Muscle layer of duodenum (tissue), 2 donors: Measurements from ENCODE around the gene EML5.

Source experiments
- H3K27ac ChIP-seq: one replicate; pipeline ENCODE4 v1.7.0; 2013; ENCODE audit warnings: mild to moderate bottlenecking, low read length
- H3K27me3 ChIP-seq: one replicate; pipeline ENCODE4 v1.7.0; 2013; ENCODE audit warnings: low read depth, mild to moderate bottlenecking, control low read depth, low read length
- H3K36me3 ChIP-seq, 2 donors: one replicate each; pipeline ENCODE4 v1.7.0; 2013; ENCODE audit warnings: low read length in 2 of 2, control low read depth in 1 of 2, mild to moderate bottlenecking in 1 of 2; ENCODE audit not compliant: insufficient read depth in 2 of 2, control insufficient read depth in 1 of 2
- H3K4me1 ChIP-seq, 2 donors: one replicate each; pipeline ENCODE4 v1.7.0; 2013; ENCODE audit warnings: low read length in 2 of 2, mild to moderate bottlenecking in 2 of 2, control low read depth in 1 of 2, moderate library complexity in 1 of 2; ENCODE audit not compliant: insufficient read depth in 2 of 2, control insufficient read depth in 1 of 2
- H3K4me3 ChIP-seq, 2 donors: one replicate each; pipeline ENCODE4 v1.7.0; 2013; ENCODE audit warnings: low read length in 2 of 2, low read depth in 1 of 2, mild to moderate bottlenecking in 1 of 2
- H3K9me3 ChIP-seq, 2 donors: one replicate each; pipeline ENCODE4 v1.7.0; 2013; ENCODE audit warnings: low read length in 2 of 2, control low read depth in 1 of 2, mild to moderate bottlenecking in 1 of 2; ENCODE audit not compliant: control insufficient read depth in 1 of 2
- donor health status: healthy.

Gene EML5

GRCh38 chr14:88770736-88771135 lies 22.0 kb downstream of the EML5 start:
- H3K9me3 ChIP-seq: no peaks in the 10 kb centered on the region
- no peaks in the 10 kb centered on the region for H3K36me3 ChIP-seq
- H3K4me3 ChIP-seq: no peak overlapping the region
- H3K27me3 ChIP-seq: no peaks in the 10 kb centered on the region
- no peak overlapping the region for H3K27ac ChIP-seq
- H3K4me1 ChIP-seq: no peaks in the 10 kb centered on the region

DNA sequence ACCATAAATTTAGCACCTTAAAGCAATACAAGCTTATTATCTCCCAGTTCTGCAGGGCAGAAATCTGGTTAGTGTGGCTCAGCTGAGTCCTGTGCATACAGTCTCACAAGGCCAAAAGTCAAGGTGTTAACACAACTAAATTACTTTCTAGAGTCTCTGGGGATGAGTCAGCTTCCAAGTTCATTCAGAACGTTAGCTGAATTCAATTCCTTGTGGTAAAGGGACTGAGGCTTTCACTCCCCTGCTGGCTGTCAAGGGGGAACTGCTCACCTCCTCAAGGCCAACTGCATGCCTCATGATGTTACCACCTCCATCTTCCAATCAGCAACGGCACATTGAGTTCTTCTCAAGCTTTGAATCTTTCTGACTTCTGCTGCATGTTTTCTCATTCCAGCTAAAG lies 27.6 kb downstream of the EML5 start:
- Histone ChIP-seq H3K27ac (no peak overlapping the region), H3K4me1 (no peaks in the 10 kb centered on the region), H3K27me3 (no peaks in the 10 kb centered on the region), H3K4me3 (no peak overlapping the region), H3K9me3 (peaks cover 0 to 2% of the 10 kb centered on the region in 2 donors), H3K36me3 (no peaks in the 10 kb centered on the region)

GRCh38 chr14:88753873-88754272 lies 38.9 kb downstream of the EML5 start:
- H3K4me1 ChIP-seq: no peaks in the 10 kb centered on the region
- no peaks in the 10 kb centered on the region for H3K36me3 ChIP-seq
- no peak overlapping the region for H3K4me3 ChIP-seq
- no peaks in the 10 kb centered on the region for H3K27me3 ChIP-seq
- H3K27ac ChIP-seq: no peak overlapping the region
- no peaks in the 10 kb centered on the region for H3K9me3 ChIP-seq

- Histone ChIP-seq H3K27me3 (no peaks in the 10 kb centered on the region), H3K27ac (no peak overlapping the region), H3K4me3 (no peak overlapping the region), H3K4me1 (no peaks in the 10 kb centered on the region), H3K36me3 (no peaks in the 10 kb centered on the region), H3K9me3 (no peaks in the 10 kb centered on the region)
Observed at GRCh38 chr14:88750945-88751344, 41.8 kb downstream of the EML5 start.

GRCh38 chr14:88750413-88750812 lies 42.3 kb downstream of the EML5 start:
- no peak overlapping the region for H3K4me3 ChIP-seq
- H3K4me1 ChIP-seq: no peaks in the 10 kb centered on the region
- H3K9me3 ChIP-seq: no peaks in the 10 kb centered on the region
- H3K36me3 ChIP-seq: no peaks in the 10 kb centered on the region
- no peak overlapping the region for H3K27ac ChIP-seq
- no peaks in the 10 kb centered on the region for H3K27me3 ChIP-seq

- no peaks in the 10 kb centered on the region for H3K4me1 ChIP-seq
- H3K27ac ChIP-seq: no peak overlapping the region
- H3K4me3 ChIP-seq: no peak overlapping the region
- H3K36me3 ChIP-seq: no peaks in the 10 kb centered on the region
- H3K27me3 ChIP-seq: no peaks in the 10 kb centered on the region
- no peaks in the 10 kb centered on the region for H3K9me3 ChIP-seq
Observed at GRCh38 chr14:88749139-88749538, 43.6 kb downstream of the EML5 start.

GRCh38 chr14:88748288-88748687 lies 44.5 kb downstream of the EML5 start:
- H3K4me1 ChIP-seq: no peaks in the 10 kb centered on the region
- H3K27me3 ChIP-seq: no peaks in the 10 kb centered on the region
- no peaks in the 10 kb centered on the region for H3K36me3 ChIP-seq
- no peaks in the 10 kb centered on the region for H3K9me3 ChIP-seq
- H3K4me3 ChIP-seq: no peak overlapping the region
- no peak overlapping the region for H3K27ac ChIP-seq

GRCh38 chr14:88746052-88746451 lies 46.7 kb downstream of the EML5 start:
- Histone ChIP-seq H3K27ac (no peak overlapping the region), H3K4me3 (no peak overlapping the region), H3K4me1 (no peaks in the 10 kb centered on the region), H3K27me3 (no peaks in the 10 kb centered on the region), H3K36me3 (no peaks in the 10 kb centered on the region), H3K9me3 (no peaks in the 10 kb centered on the region)

DNA sequence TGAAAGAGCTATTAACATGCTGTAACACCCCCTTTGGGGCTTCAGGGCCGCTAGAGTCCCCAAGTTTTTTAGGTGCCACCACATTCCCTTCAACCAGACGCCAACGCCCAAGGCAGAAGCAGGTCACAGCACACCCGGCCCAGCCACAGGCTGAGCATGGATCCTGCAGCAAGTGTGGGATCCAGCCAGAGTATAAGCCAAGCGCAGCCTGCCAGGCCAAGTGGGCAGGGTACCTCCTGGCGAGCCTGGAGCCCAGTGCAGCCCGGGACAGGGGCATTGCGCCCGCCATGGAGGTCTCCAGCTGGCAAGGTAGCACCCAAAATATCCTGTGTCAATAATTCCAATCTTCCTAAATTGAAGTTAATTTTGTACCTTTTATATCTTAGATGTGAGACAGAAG lies 55.5 kb downstream of the EML5 start:
- no peak overlapping the region for H3K4me3 ChIP-seq
- H3K36me3 ChIP-seq: no peaks in the 10 kb centered on the region
- no peaks in the 10 kb centered on the region for H3K27me3 ChIP-seq
- H3K4me1 ChIP-seq: no peaks in the 10 kb centered on the region
- no peaks in the 10 kb centered on the region for H3K9me3 ChIP-seq
- no peak overlapping the region for H3K27ac ChIP-seq

DNA sequence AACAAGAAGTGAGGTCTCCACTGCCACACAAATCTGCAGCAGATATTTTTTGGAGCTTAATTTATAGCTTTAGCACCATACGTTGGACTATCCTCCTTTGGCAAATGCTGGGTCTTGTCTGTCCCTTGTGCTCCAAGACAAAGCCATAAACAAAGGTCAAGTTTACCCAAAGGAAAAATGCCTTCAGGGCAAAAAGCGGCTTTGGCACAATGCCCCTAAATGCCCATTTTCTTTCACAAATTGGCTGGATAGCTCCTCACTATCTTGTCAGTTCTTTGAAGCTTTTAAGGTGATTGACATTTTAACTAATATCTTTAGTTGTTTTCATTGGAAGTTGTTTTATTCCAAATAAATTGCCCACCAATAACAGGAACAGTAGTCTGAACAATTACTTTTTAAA lies 59.6 kb downstream of the EML5 start:
- H3K27ac ChIP-seq: no peak overlapping the region
- no peaks in the 10 kb centered on the region for H3K36me3 ChIP-seq
- H3K9me3 ChIP-seq: no peaks in the 10 kb centered on the region
- H3K27me3 ChIP-seq: no peaks in the 10 kb centered on the region
- no peaks in the 10 kb centered on the region for H3K4me1 ChIP-seq
- no peak overlapping the region for H3K4me3 ChIP-seq

GRCh38 chr14:88729159-88729558 lies 63.6 kb downstream of the EML5 start:
- no peak overlapping the region for H3K4me3 ChIP-seq
- no peaks in the 10 kb centered on the region for H3K27me3 ChIP-seq
- H3K9me3 ChIP-seq: no peaks in the 10 kb centered on the region
- no peak overlapping the region for H3K27ac ChIP-seq
- no peaks in the 10 kb centered on the region for H3K4me1 ChIP-seq
- no peaks in the 10 kb centered on the region for H3K36me3 ChIP-seq

GRCh38 chr14:88727057-88727456 lies 65.7 kb downstream of the EML5 start:
- Histone ChIP-seq H3K27me3 (no peaks in the 10 kb centered on the region), H3K36me3 (no peaks in the 10 kb centered on the region), H3K9me3 (no peaks in the 10 kb centered on the region), H3K4me3 (no peak overlapping the region), H3K27ac (no peak overlapping the region), H3K4me1 (no peaks in the 10 kb centered on the region)
